CD8-positive, alpha-beta memory T cell (primary cell): ENCODE results near the gene KDELR1. TPM values are rescaled to one million over a fixed set of nuclear protein-coding genes. Genes with fewer than 3 reads are reported as not detected.
A peak's percentile ranks its signal among the peaks of the same experiment; 100 is the strongest.

Experiments
- CTCF ChIA-PET: fragments of 350-600 bp; sonication (Branson Sonifier 250); formaldehyde crosslinking; loops from one replicate; lab custom pipeline; 2021; ENCODE audit warnings: antibody characterized with exemption; lab: Charles Lee
- POLR2A ChIA-PET: fragments of 350-600 bp; sonication (Branson Sonifier 250); formaldehyde crosslinking; loops from one replicate; lab custom pipeline; 2021; ENCODE audit warnings: antibody characterized with exemption; lab: Charles Lee
- DNase-seq, 5 donors: peaks; one replicate each; pipeline versions ENCODE4 v3.0.0 to v3.0.0-alpha.2; 2020 to 2022; ENCODE audit warnings: mixed read lengths in 1 of 5
- H3K27ac ChIP-seq: one replicate; pipeline ENCODE4 v1.7.0; 2013; ENCODE audit warnings: low read depth, mild to moderate bottlenecking, low read length, moderate library complexity
- H3K27me3 ChIP-seq: 2 replicates; pipeline ENCODE4 v1.7.0; 2013; ENCODE audit warnings: low read length, mild to moderate bottlenecking; ENCODE audit not compliant: insufficient read depth, poor library complexity, severe bottlenecking
- H3K36me3 ChIP-seq: 2 replicates; pipeline ENCODE4 v1.7.0; 2013; ENCODE audit warnings: mild to moderate bottlenecking, low read length, moderate library complexity; ENCODE audit not compliant: insufficient read depth
- H3K4me1 ChIP-seq: 2 replicates; pipeline ENCODE4 v1.7.0; 2013; ENCODE audit warnings: mild to moderate bottlenecking, low read length, moderate library complexity; ENCODE audit not compliant: insufficient read depth
- H3K4me3 ChIP-seq: 2 replicates; pipeline ENCODE4 v1.7.0; 2013; ENCODE audit warnings: mild to moderate bottlenecking, low read length
- H3K9me3 ChIP-seq: 2 replicates; pipeline ENCODE4 v1.7.0; 2013; ENCODE audit warnings: mild to moderate bottlenecking, low read length
- H3K27ac Mint-ChIP-seq, 8 donors: one replicate each; pipeline ENCODE4 v1.8.0; 2020 to 2021; ENCODE audit warnings: mixed read lengths in 8 of 8, mild to moderate bottlenecking in 6 of 8, inconsistent platforms in 3 of 8, moderate library complexity in 3 of 8
- H3K27me3 Mint-ChIP-seq, 2 donors: one replicate each; pipeline ENCODE4 v1.8.0; 2020 to 2021; ENCODE audit warnings: mixed read lengths in 2 of 2, mild to moderate bottlenecking in 1 of 2, moderate library complexity in 1 of 2
- H3K36me3 Mint-ChIP-seq, 3 donors: one replicate each; pipeline ENCODE4 v1.8.0; 2020 to 2021; ENCODE audit warnings: mixed read lengths in 3 of 3, inconsistent platforms in 1 of 3, mild to moderate bottlenecking in 1 of 3
- H3K4me1 Mint-ChIP-seq, 3 donors: one replicate each; pipeline ENCODE4 v1.8.0; 2020 to 2021; ENCODE audit warnings: mixed read lengths in 3 of 3, inconsistent platforms in 1 of 3, mild to moderate bottlenecking in 1 of 3
- H3K4me3 Mint-ChIP-seq, 7 donors: one replicate each; pipeline ENCODE4 v1.8.0; 2020 to 2021; ENCODE audit warnings: mixed read lengths in 7 of 7, mild to moderate bottlenecking in 6 of 7, moderate library complexity in 4 of 7, inconsistent platforms in 2 of 7
- H3K9me3 Mint-ChIP-seq, 5 donors: one replicate each; pipeline ENCODE4 v1.8.0; 2020 to 2022; ENCODE audit warnings: mixed read lengths in 5 of 5, mild to moderate bottlenecking in 3 of 5, moderate library complexity in 2 of 5, inconsistent platforms in 1 of 5
- polyA plus RNA-seq: library from polyadenylated mRNA; unstranded; fragments of 300-500 nt; fragmentation: Illumina TruSeq; gene quantifications from one replicate; pipeline ENCODE4 v1.2.3, GENCODE V29; 2021
- total RNA-seq, 2 experiments: library from RNA; stranded (reverse); gene quantifications; one replicate each; pipeline ENCODE4 v1.2.3, GENCODE V29; 2021

The KDELR1 gene
- total and polyA plus RNA-seq, 3 experiments from 2014 or later: 32.5 to 82.9 (median 78.7) TPM

GRCh38 chr19:48418317-48419064, 27.1 kb upstream of the KDELR1 start:
- peak overlapping the region; percentile 55 to 91 (median 87) for H3K4me3 Mint-ChIP-seq

GRCh38 chr19:48417421-48417820, 26.1 kb upstream of the KDELR1 start:
- Mint-ChIP-seq H3K27ac (no peak overlapping the region), H3K4me1 (peaks cover 16 to 38% (median 19%) of the 10 kb centered on the region in 3 donors), H3K27me3 (peaks cover 3 to 18% of the 10 kb centered on the region in 2 donors), H3K9me3 (no peaks in the 10 kb centered on the region), H3K4me3 (no peak overlapping the region), H3K36me3 (no peaks in the 10 kb centered on the region)
- Histone ChIP-seq H3K9me3 (no peaks in the 10 kb centered on the region), H3K27me3 (no peaks in the 10 kb centered on the region), H3K36me3 (no peaks in the 10 kb centered on the region), H3K27ac (no peak overlapping the region), H3K4me3 (no peak overlapping the region), H3K4me1 (peaks cover 13% of the 10 kb centered on the region)
- CTCF ChIA-PET: interaction anchor here (1.1 kb wide), 1 partner anchor 26 kb away, joined by 4 read pairs; no protein-coding TSS in a partner anchor
- POLR2A ChIA-PET: interaction anchor here (0.5 kb wide), 1 partner anchor 254 kb away, joined by 7 read pairs; no protein-coding TSS in a partner anchor
- no peak for DNase-seq

More at GRCh38 chr19:48418317-48419064, 27.1 kb upstream of the KDELR1 start:
- peaks cover 3 to 22% of the 10 kb centered on the region in 2 donors for H3K27me3 Mint-ChIP-seq
- Histone ChIP-seq H3K36me3 (no peaks in the 10 kb centered on the region), H3K27ac (no peak overlapping the region), H3K4me3 (no peak overlapping the region), H3K4me1 (peaks cover 13% of the 10 kb centered on the region), H3K27me3 (no peaks in the 10 kb centered on the region), H3K9me3 (no peaks in the 10 kb centered on the region)
- ChIA-PET POLR2A (no interaction called here), CTCF (interaction anchor here (0.9 to 1.1 kb wide), 2 partner anchors 14 to 27 kb away, joined by 3 to 4 read pairs; no protein-coding TSS in a partner anchor)
- no peak for DNase-seq
- peaks cover 16 to 37% (median 19%) of the 10 kb centered on the region in 3 donors for H3K4me1 Mint-ChIP-seq
- H3K9me3 Mint-ChIP-seq: no peaks in the 10 kb centered on the region
- H3K27ac Mint-ChIP-seq: peak overlapping the region in 4 of 8 donors; percentile 80 to 94 (median 88)
- no peaks in the 10 kb centered on the region for H3K36me3 Mint-ChIP-seq

GRCh38 chr19:48415806-48416221, 24.5 kb upstream of the KDELR1 start:
- H3K4me3 Mint-ChIP-seq: peak overlapping the region in 6 of 7 donors; percentile 13 to 86 (median 24)
- POLR2A ChIA-PET: no interaction called here
- CTCF ChIA-PET: no interaction called here
- H3K4me1 Mint-ChIP-seq: peaks cover 16 to 38% (median 19%) of the 10 kb centered on the region in 3 donors
- H3K9me3 Mint-ChIP-seq: no peaks in the 10 kb centered on the region
- H3K27ac ChIP-seq: no peak overlapping the region
- no peaks in the 10 kb centered on the region for H3K27me3 ChIP-seq
- no peak for DNase-seq
- no peaks in the 10 kb centered on the region for H3K36me3 ChIP-seq
- peaks cover 3 to 18% of the 10 kb centered on the region in 2 donors for H3K27me3 Mint-ChIP-seq
- no peak overlapping the region for H3K4me3 ChIP-seq
- H3K9me3 ChIP-seq: no peaks in the 10 kb centered on the region
- H3K27ac Mint-ChIP-seq: no peak overlapping the region
- peaks cover 13% of the 10 kb centered on the region for H3K4me1 ChIP-seq
- no peaks in the 10 kb centered on the region for H3K36me3 Mint-ChIP-seq

GRCh38 chr19:48415395-48415794, 24.0 kb upstream of the KDELR1 start:
- ChIA-PET CTCF (interaction anchor here (1.5 to 2.4 kb wide), 2 partner anchors 24 to 74 kb away, joined by 4 to 8 read pairs; partner anchors contain the start of gene KDELR1), POLR2A (interaction anchor here (0.7 kb wide), 1 partner anchor 96 kb away, joined by 3 read pairs; no protein-coding TSS in a partner anchor)
- DNase-seq: peak; percentile 53 to 79 (median 65)
- Histone ChIP-seq H3K4me3 (no peak overlapping the region), H3K27me3 (no peaks in the 10 kb centered on the region), H3K27ac (no peak overlapping the region), H3K4me1 (peaks cover 13% of the 10 kb centered on the region), H3K9me3 (no peaks in the 10 kb centered on the region), H3K36me3 (no peaks in the 10 kb centered on the region)
- Mint-ChIP-seq H3K27me3 (peaks cover 3 to 18% of the 10 kb centered on the region in 2 donors), H3K4me1 (peaks cover 16 to 38% (median 19%) of the 10 kb centered on the region in 3 donors), H3K27ac (peak overlapping the region in 1 of 8 donors; percentile 14), H3K4me3 (peak overlapping the region in 6 of 7 donors; percentile 19 to 86 (median 81)), H3K36me3 (no peaks in the 10 kb centered on the region), H3K9me3 (no peaks in the 10 kb centered on the region)

- H3K4me3 Mint-ChIP-seq: peak overlapping the region; percentile 32 to 86 (median 79)
- H3K4me3 ChIP-seq: no peak overlapping the region
- POLR2A ChIA-PET: interaction anchor here (0.9 kb wide), 1 partner anchor 22 kb away, joined by 3 read pairs; the partner anchor contains the start of gene KDELR1
Measured at GRCh38 chr19:48413879-48414587, 22.7 kb upstream of the KDELR1 start.

GRCh38 chr19:48405850-48406249, 14.5 kb upstream of the KDELR1 start:
- peaks cover 9 to 25% of the 10 kb centered on the region in 2 donors for H3K27me3 Mint-ChIP-seq
- no peak overlapping the region for H3K27ac Mint-ChIP-seq
- ChIA-PET CTCF (interaction anchor here (0.8 to 1.4 kb wide), 2 partner anchors 9 to 25 kb away, joined by 4 to 5 read pairs; no protein-coding TSS in a partner anchor), POLR2A (no interaction called here)
- H3K36me3 Mint-ChIP-seq: no peaks in the 10 kb centered on the region
- H3K4me3 ChIP-seq: no peak overlapping the region
- no peak for DNase-seq
- no peaks in the 10 kb centered on the region for H3K36me3 ChIP-seq
- H3K4me1 Mint-ChIP-seq: peaks cover 9 to 18% (median 13%) of the 10 kb centered on the region in 3 donors
- H3K27me3 ChIP-seq: no peaks in the 10 kb centered on the region
- no peaks in the 10 kb centered on the region for H3K9me3 ChIP-seq
- no peaks in the 10 kb centered on the region for H3K4me1 ChIP-seq
- H3K27ac ChIP-seq: no peak overlapping the region
- H3K9me3 Mint-ChIP-seq: peaks cover 0 to 2% (median 0%) of the 10 kb centered on the region in 5 donors
- no peak overlapping the region for H3K4me3 Mint-ChIP-seq

More at GRCh38 chr19:48413879-48414587, 22.7 kb upstream of the KDELR1 start:
- CTCF ChIA-PET: interaction anchor here (1.1 to 2.4 kb wide), 3 partner anchors 9 to 75 kb away, joined by 4 to 8 read pairs (median 4); partner anchors contain the start of gene KDELR1
- no peaks in the 10 kb centered on the region for H3K9me3 Mint-ChIP-seq
- no peak for DNase-seq
- no peaks in the 10 kb centered on the region for H3K36me3 Mint-ChIP-seq
- Histone ChIP-seq H3K4me1 (peaks cover 13% of the 10 kb centered on the region), H3K27ac (no peak overlapping the region), H3K36me3 (no peaks in the 10 kb centered on the region), H3K27me3 (no peaks in the 10 kb centered on the region), H3K9me3 (no peaks in the 10 kb centered on the region)
- H3K4me1 Mint-ChIP-seq: peaks cover 12 to 35% (median 16%) of the 10 kb centered on the region in 3 donors
- peaks cover 3 to 16% of the 10 kb centered on the region in 2 donors for H3K27me3 Mint-ChIP-seq
- H3K27ac Mint-ChIP-seq: peak overlapping the region in 3 of 8 donors; percentile 47 to 80 (median 58)

GRCh38 chr19:48405010-48405659, 13.8 kb upstream of the KDELR1 start:
- Mint-ChIP-seq H3K9me3 (peaks cover 0 to 2% (median 0%) of the 10 kb centered on the region in 5 donors), H3K27ac (no peak overlapping the region), H3K4me3 (no peak overlapping the region), H3K36me3 (no peaks in the 10 kb centered on the region), H3K4me1 (peaks cover 12 to 22% (median 13%) of the 10 kb centered on the region in 3 donors), H3K27me3 (peaks cover 9 to 25% of the 10 kb centered on the region in 2 donors)
- no peaks in the 10 kb centered on the region for H3K27me3 ChIP-seq
- no peak overlapping the region for H3K27ac ChIP-seq
- no peaks in the 10 kb centered on the region for H3K4me1 ChIP-seq
- CTCF ChIA-PET: interaction anchor here (0.8 to 3.7 kb wide), 4 partner anchors 9 to 26 kb away, joined by 3 to 19 read pairs (median 4); partner anchors contain the start of gene KDELR1
- H3K36me3 ChIP-seq: no peaks in the 10 kb centered on the region
- no peak overlapping the region for H3K4me3 ChIP-seq
- POLR2A ChIA-PET: no interaction called here
- no peaks in the 10 kb centered on the region for H3K9me3 ChIP-seq
- no peak for DNase-seq
